A549 (cell line): Measurements from ENCODE around the gene HOXC13.

ENCODE experiments used
- ESRRA ChIP-seq: fragments of 150-350 bp; IDR thresholded peaks from 2 replicates; pipeline ENCODE4 v1.6.1; 2014; ENCODE audit warnings: mild to moderate bottlenecking, low read length, borderline replicate concordance
- KDM1A ChIP-seq: fragments of 200-600 bp; sonication (generic); IDR thresholded peaks from 2 replicates; pipeline ENCODE4 v1.6.1; 2016; ENCODE audit warnings: low read depth, mild to moderate bottlenecking
- MYC ChIP-seq: IDR thresholded peaks from 2 replicates; pipeline ENCODE4 v1.6.1; 2012; ENCODE audit warnings: mild to moderate bottlenecking, inconsistent platforms, low read length, improper control_type of control experiment, borderline replicate concordance
- PHF8 ChIP-seq: fragments of 200-600 bp; sonication (generic); IDR thresholded peaks from 2 replicates; pipeline ENCODE4 v1.6.1; 2016; ENCODE audit warnings: low read depth, mild to moderate bottlenecking, antibody characterized with exemption, moderate library complexity, borderline replicate concordance
- ZNF302 ChIP-seq: fragments of 250-450 bp; sonication (Bioruptor Pico); IDR thresholded peaks from 2 replicates; pipeline ENCODE4 v1.9.0; 2021; ENCODE audit warnings: inconsistent platforms, mild to moderate bottlenecking, moderate library complexity
- TF ChIP-seq, protein P1 (sequence below): fragments of >200 bp; sonication (Bioruptor Twin); formaldehyde crosslinking; IDR thresholded peaks from 3 replicates; pipeline ENCODE4 v1.6.1; 2016
- TF ChIP-seq, protein P2 (sequence below): fragments of >200 bp; sonication (Bioruptor Twin); formaldehyde crosslinking; IDR thresholded peaks from 3 replicates; pipeline ENCODE4 v1.5.1; 2016

GRCh38 chr12:53892762-53893395 is 45.8 kb upstream of the HOXC13 start:
- no peak for TF ChIP-seq ZNF302 (CRISPR knock-in tag)
- no peak for TF ChIP-seq MYC
- no peak for TF ChIP-seq PHF8
- TF ChIP-seq, protein P1, sequence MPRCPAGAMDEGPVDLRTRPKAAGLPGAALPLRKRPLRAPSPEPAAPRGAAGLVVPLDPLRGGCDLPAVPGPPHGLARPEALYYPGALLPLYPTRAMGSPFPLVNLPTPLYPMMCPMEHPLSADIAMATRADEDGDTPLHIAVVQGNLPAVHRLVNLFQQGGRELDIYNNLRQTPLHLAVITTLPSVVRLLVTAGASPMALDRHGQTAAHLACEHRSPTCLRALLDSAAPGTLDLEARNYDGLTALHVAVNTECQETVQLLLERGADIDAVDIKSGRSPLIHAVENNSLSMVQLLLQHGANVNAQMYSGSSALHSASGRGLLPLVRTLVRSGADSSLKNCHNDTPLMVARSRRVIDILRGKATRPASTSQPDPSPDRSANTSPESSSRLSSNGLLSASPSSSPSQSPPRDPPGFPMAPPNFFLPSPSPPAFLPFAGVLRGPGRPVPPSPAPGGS = no peak
- no peak for TF ChIP-seq ESRRA
- TF ChIP-seq, protein P2, sequence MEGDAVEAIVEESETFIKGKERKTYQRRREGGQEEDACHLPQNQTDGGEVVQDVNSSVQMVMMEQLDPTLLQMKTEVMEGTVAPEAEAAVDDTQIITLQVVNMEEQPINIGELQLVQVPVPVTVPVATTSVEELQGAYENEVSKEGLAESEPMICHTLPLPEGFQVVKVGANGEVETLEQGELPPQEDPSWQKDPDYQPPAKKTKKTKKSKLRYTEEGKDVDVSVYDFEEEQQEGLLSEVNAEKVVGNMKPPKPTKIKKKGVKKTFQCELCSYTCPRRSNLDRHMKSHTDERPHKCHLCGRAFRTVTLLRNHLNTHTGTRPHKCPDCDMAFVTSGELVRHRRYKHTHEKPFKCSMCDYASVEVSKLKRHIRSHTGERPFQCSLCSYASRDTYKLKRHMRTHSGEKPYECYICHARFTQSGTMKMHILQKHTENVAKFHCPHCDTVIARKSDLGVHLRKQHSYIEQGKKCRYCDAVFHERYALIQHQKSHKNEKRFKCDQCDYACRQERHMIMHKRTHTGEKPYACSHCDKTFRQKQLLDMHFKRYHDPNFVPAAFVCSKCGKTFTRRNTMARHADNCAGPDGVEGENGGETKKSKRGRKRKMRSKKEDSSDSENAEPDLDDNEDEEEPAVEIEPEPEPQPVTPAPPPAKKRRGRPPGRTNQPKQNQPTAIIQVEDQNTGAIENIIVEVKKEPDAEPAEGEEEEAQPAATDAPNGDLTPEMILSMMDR = no peak
- no peak for TF ChIP-seq KDM1A
